AG04450 (cell line): ENCODE data around the gene DEPP1. TPM values are rescaled to one million over a fixed set of nuclear protein-coding genes. Genes with fewer than 3 reads are reported as not detected.

Experiments used
- CTCF ChIA-PET: fragments of 300-600, 350-600 bp; formaldehyde crosslinking; extraction: SDS; loops from one replicate; lab custom pipeline; 2022; ENCODE audit warnings: antibody characterized with exemption, inconsistent platforms; lab: Charles Lee
- POLR2A ChIA-PET: fragments of 350-600 bp; formaldehyde crosslinking; extraction: SDS; loops from one replicate; lab custom pipeline; 2021; ENCODE audit warnings: antibody characterized with exemption, inconsistent platforms; lab: Yijun Ruan, JAX
- DNase-seq: peaks from one replicate; pipeline ENCODE4 v3.0.0-alpha.2; 2011; ENCODE audit warnings: low read depth, low spot score
- H3K27ac ChIP-seq: one replicate; pipeline ENCODE4 v1.5.1; 2012; ENCODE audit warnings: low read depth, low read length, control low read depth
- H3K27me3 ChIP-seq: one replicate; pipeline ENCODE4 v1.6.0; 2012; ENCODE audit warnings: low read length; ENCODE audit not compliant: control insufficient read depth, insufficient read depth
- H3K4me3 ChIP-seq: 2 replicates; pipeline ENCODE4 v1.5.1; 2011; ENCODE audit warnings: mild to moderate bottlenecking, low read depth, low read length, control low read depth
- H3K9me3 ChIP-seq: 2 replicates; pipeline ENCODE4 v1.5.1; 2012; ENCODE audit warnings: low read length; ENCODE audit not compliant: control insufficient read depth, insufficient read depth
- CTCF ChIP-seq: IDR thresholded peaks from 2 replicates; pipeline ENCODE4 v1.5.1; 2011; ENCODE audit warnings: low read depth, low read length, control low read depth, inconsistent platforms
- polyA plus RNA-seq: library from polyadenylated mRNA; depleted of rRNA; stranded (reverse); fragments of >200 nt; gene quantifications from 2 replicates; pipeline ENCODE4 v1.2.3, GENCODE V29; 2011

DEPP1 gene
- polyA plus RNA-seq, 1 experiment: 31.1 TPM

- H3K27me3 ChIP-seq: no peaks in the 10 kb centered on the region
- H3K4me3 ChIP-seq: no peak overlapping the region
- no peaks in the 10 kb centered on the region for H3K9me3 ChIP-seq
- ChIA-PET CTCF (interaction anchor here (0.8 kb wide), 1 partner anchor 8 kb away, joined by 6 read pairs; no protein-coding TSS in a partner anchor), POLR2A (no interaction called here)
- H3K27ac ChIP-seq: no peak overlapping the region
- no peak for DNase-seq
- TF ChIP-seq CTCF: no peak
Observed at GRCh38 chr10:44983066-44983894, 4.7 kb upstream of the DEPP1 start.

- peak overlapping the region; percentile 98 for H3K27ac ChIP-seq
- POLR2A ChIA-PET: no interaction called here
- H3K9me3 ChIP-seq: peaks cover 6% of the 10 kb centered on the region; the same call in 1 of the 2 replicates
- no peak for TF ChIP-seq CTCF
- DNase-seq: no peak
- no peaks in the 10 kb centered on the region for H3K27me3 ChIP-seq
- H3K4me3 ChIP-seq: no peak overlapping the region
- CTCF ChIA-PET: no interaction called here
Observed at GRCh38 chr10:44982496-44982895, 3.9 kb upstream of the DEPP1 start.

GRCh38 chr10:44982114-44982460, 3.5 kb upstream of the DEPP1 start:
- H3K27me3 ChIP-seq: no peaks in the 10 kb centered on the region
- ChIA-PET POLR2A (interaction anchor here (1.4 to 1.7 kb wide), 2 partner anchors 18 to 19 kb away, joined by 6 to 10 read pairs; partner anchors contain the start of gene ZNF22), CTCF (no interaction called here)
- peak overlapping the region; percentile 98 for H3K27ac ChIP-seq
- H3K9me3 ChIP-seq: peaks cover 6% of the 10 kb centered on the region; the same call in 1 of the 2 replicates
- H3K4me3 ChIP-seq: no peak overlapping the region
- no peak for DNase-seq
- no peak for TF ChIP-seq CTCF

- H3K4me3 ChIP-seq: no peak overlapping the region
- DNase-seq: peak; percentile 58
- TF ChIP-seq CTCF: no peak
- H3K27ac ChIP-seq: peak overlapping the region; percentile 98
- H3K9me3 ChIP-seq: peaks cover 6% of the 10 kb centered on the region; the same call in 1 of the 2 replicates
- no peaks in the 10 kb centered on the region for H3K27me3 ChIP-seq
- POLR2A ChIA-PET: interaction anchor here (0.8 to 1.7 kb wide), 4 partner anchors 16 to 29 kb away, joined by 3 to 10 read pairs (median 4); partner anchors contain the start of gene ZNF22
- CTCF ChIA-PET: interaction anchor here (0.8 kb wide), 1 partner anchor 13 kb away, joined by 3 read pairs; no protein-coding TSS in a partner anchor
Observed at GRCh38 chr10:44981172-44982113, 2.8 kb upstream of the DEPP1 start.
